ENCODE measurements around the gene ITIH3.

ITIH3 gene

GRCh38 chr3:52788890-52789745, 5.5 kb upstream of the ITIH3 start:
- TF ChIP-seq, protein P1, sequence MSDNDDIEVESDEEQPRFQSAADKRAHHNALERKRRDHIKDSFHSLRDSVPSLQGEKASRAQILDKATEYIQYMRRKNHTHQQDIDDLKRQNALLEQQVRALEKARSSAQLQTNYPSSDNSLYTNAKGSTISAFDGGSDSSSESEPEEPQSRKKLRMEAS (IDR thresholded peaks at IDR 0.05; ENCODE audit: low read depth, low read length) = no peak
- TF ChIP-seq MYC (IDR thresholded peaks at IDR 0.05; ENCODE audit: low read depth, low read length) = no peak
- TF ChIP-seq, protein P2, sequence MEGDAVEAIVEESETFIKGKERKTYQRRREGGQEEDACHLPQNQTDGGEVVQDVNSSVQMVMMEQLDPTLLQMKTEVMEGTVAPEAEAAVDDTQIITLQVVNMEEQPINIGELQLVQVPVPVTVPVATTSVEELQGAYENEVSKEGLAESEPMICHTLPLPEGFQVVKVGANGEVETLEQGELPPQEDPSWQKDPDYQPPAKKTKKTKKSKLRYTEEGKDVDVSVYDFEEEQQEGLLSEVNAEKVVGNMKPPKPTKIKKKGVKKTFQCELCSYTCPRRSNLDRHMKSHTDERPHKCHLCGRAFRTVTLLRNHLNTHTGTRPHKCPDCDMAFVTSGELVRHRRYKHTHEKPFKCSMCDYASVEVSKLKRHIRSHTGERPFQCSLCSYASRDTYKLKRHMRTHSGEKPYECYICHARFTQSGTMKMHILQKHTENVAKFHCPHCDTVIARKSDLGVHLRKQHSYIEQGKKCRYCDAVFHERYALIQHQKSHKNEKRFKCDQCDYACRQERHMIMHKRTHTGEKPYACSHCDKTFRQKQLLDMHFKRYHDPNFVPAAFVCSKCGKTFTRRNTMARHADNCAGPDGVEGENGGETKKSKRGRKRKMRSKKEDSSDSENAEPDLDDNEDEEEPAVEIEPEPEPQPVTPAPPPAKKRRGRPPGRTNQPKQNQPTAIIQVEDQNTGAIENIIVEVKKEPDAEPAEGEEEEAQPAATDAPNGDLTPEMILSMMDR (IDR thresholded peaks at IDR 0.05; ENCODE audit: low read depth, low read length) = no peak
- no peak for DNase-seq (ENCODE audit: low read depth)
- H3K4me3 ChIP-seq (ENCODE audit: low read depth, low read length) = no peak overlapping the region

GRCh38 chr3:52789746-52790040, 4.9 kb upstream of the ITIH3 start:
- DNase-seq (ENCODE audit: low read depth) = no peak
- no peak overlapping the region for H3K4me3 ChIP-seq (ENCODE audit: low read depth, low read length)
- TF ChIP-seq, protein P1 (IDR thresholded peaks at IDR 0.05; ENCODE audit: low read depth, low read length) = no peak
- no peak for TF ChIP-seq POLR2A (IDR thresholded peaks at IDR 0.05; ENCODE audit: extremely low read depth, insufficient read length)
- TF ChIP-seq, protein P2 (IDR thresholded peaks at IDR 0.05; ENCODE audit: low read depth, low read length) = no peak

- TF ChIP-seq, protein P1 (IDR thresholded peaks at IDR 0.05; ENCODE audit: low read depth, low read length) = no peak
- H3K4me3 ChIP-seq (ENCODE audit: low read depth, low read length) = no peak overlapping the region
- no peak for DNase-seq (ENCODE audit: low read depth)
Observed at GRCh38 chr3:52790337-52790736, 4.3 kb upstream of the ITIH3 start.

DNA sequence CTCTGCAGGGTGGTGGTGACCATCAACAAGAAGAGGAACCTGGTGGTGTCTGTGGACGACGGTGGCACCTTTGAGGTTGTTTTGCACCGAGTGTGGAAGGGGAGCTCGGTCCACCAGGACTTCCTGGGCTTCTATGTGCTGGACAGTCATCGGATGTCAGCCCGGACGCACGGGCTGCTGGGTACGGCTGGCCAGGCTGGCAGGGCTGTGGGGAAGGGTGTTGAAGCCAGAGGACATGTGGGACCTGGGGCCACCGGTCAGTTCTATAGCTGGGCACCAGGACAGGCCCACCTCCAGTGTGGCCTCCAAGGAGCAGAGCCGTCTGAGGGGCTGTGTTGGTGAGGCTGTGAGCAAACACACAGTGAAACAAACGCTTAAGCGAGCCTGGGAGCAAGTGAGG, 3.9 kb upstream of the ITIH3 start:
- TF ChIP-seq, protein P1 (IDR thresholded peaks at IDR 0.05; ENCODE audit: low read depth, low read length) = no peak
- TF ChIP-seq POLR2A (IDR thresholded peaks at IDR 0.05; ENCODE audit: extremely low read depth, insufficient read length) (no peak), MYC (IDR thresholded peaks at IDR 0.05; ENCODE audit: low read depth, low read length) (no peak)
- TF ChIP-seq, protein P2 (IDR thresholded peaks at IDR 0.05; ENCODE audit: low read depth, low read length) = no peak
- DNase-seq (ENCODE audit: low read depth) = no peak
- no peak overlapping the region for H3K4me3 ChIP-seq (ENCODE audit: low read depth, low read length)

DNA sequence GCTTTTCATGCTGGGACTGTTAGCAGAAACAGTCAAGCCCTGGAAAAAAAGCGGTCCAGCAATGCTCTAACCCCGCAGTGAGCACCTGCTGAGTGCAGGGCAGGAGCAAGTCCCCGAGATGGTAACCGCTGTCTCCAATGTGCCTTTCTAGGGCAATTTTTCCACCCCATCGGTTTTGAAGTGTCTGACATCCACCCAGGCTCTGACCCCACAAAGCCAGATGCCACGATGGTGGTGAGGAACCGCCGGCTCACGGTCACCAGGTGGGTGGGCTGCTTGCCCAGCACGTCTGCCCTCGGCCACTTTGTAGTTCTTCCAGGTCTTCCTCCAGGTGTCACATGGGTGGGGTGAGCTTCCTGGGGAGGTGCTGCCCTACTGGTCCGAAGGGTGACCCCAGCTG, 3.2 kb upstream of the ITIH3 start:
- H3K4me3 ChIP-seq (ENCODE audit: low read depth, low read length) = no peak overlapping the region
- DNase-seq (ENCODE audit: low read depth) = no peak
- TF ChIP-seq MYC (IDR thresholded peaks at IDR 0.05; ENCODE audit: low read depth, low read length) (no peak), POLR2A (IDR thresholded peaks at IDR 0.05; ENCODE audit: extremely low read depth, insufficient read length) (no peak)
- TF ChIP-seq, protein P1 (IDR thresholded peaks at IDR 0.05; ENCODE audit: low read depth, low read length) = no peak
- TF ChIP-seq, protein P2 (IDR thresholded peaks at IDR 0.05; ENCODE audit: low read depth, low read length) = no peak

DNA sequence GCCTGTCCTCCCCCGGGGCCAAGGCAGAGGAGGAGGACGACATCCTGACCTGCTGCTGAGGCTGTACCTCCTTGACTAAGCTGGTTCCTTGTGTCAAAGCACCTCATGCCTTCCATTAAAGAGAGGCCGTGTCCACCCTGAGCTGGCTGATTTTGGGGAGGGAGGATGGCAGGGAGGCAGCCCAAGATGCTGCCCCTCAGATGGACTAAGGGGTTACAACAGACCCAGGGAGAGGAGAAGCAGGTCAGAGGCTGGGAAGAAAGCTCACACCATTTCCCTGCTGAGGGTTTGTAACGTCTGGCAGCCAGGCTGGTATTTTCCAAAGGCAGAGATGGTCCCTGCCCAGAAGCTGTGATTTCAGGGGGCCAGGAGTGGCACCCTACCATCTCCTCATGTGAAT, 2.7 kb upstream of the ITIH3 start:
- no peak for DNase-seq (ENCODE audit: low read depth)
- TF ChIP-seq POLR2A (IDR thresholded peaks at IDR 0.05; ENCODE audit: extremely low read depth, insufficient read length) = no peak
- TF ChIP-seq, protein P1 (IDR thresholded peaks at IDR 0.05; ENCODE audit: low read depth, low read length) = no peak
- TF ChIP-seq MYC (IDR thresholded peaks at IDR 0.05; ENCODE audit: low read depth, low read length) = no peak
- TF ChIP-seq, protein P2 (IDR thresholded peaks at IDR 0.05; ENCODE audit: low read depth, low read length) = no peak
- H3K4me3 ChIP-seq (ENCODE audit: low read depth, low read length) = no peak overlapping the region

Measured in NB4 (cell line).